Iris pigment epithelial cell (primary cell): Measurements from ENCODE around the gene LTC4S.
A peak's percentile ranks its signal among the peaks of the same experiment; 100 is the strongest.
"Not testable (repeated sequence)": the region's sequence is repeated elsewhere in the genome, so short reads cannot be mapped to it uniquely, and the experiment has no call there.

ENCODE experiments used
- DNase-seq: peaks from one replicate; pipeline ENCODE4 v3.0.0-alpha.2; 2011; ENCODE audit warnings: low read depth

Gene LTC4S, protein sequence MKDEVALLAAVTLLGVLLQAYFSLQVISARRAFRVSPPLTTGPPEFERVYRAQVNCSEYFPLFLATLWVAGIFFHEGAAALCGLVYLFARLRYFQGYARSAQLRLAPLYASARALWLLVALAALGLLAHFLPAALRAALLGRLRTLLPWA

DNA sequence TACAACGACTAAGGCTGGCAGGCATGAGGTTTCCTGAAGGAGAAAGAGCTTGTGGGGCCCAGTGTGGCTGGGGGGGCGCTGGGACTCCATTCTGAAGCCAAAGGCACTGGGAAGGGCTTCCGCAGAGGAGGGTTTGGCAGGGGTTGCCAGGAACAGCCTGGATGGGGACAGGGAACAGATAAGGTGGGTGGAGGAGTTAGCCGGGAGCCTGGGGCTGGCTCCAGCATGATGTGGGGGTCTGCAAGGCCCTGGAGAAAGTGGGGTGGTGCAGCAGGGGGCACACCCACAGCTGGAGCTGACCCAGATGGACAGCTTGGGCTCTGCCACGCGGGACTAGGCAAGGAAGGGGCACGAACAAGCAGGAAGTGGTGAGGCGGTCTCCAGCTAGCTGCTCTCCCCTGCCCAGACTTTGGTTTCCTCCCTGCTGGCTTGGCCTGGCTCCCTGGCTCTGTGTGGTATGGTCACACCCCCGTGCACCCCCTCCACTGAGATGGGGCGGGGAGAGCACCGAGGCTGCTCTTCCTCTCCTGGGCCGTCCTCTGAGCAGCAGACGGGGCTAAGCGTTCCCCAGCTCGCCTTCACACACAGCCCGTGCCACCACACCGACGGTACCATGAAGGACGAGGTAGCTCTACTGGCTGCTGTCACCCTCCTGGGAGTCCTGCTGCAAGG is at the start of gene LTC4S:
Gene LTC4S, plus strand, starts transcription at position 519 of the 672 bp plus-strand sequence. Its CDS starts 95 bp downstream, at position 614.
- DNase-seq = peak; percentile 36

DNA sequence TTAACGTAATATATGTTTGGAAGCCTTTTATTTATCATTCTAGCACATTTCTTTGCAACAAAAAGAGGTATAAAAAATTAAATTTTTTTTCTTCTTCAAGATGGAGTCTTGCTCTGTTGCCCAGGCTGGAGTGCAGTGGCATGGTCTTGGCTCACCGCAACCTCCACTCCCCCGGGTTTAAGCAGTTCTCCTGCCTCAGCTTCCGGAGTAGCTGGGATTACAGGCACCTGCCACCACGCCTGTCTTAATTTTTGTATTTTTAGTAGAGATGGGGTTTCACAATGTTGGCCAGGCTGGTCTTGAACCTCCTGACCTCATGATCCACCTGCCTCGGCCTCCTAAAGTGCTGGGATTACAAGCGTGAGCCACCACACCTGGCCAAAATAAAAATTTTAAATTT is 49.7 kb upstream of the LTC4S start:
- DNase-seq = not testable (repeated sequence)

DNA sequence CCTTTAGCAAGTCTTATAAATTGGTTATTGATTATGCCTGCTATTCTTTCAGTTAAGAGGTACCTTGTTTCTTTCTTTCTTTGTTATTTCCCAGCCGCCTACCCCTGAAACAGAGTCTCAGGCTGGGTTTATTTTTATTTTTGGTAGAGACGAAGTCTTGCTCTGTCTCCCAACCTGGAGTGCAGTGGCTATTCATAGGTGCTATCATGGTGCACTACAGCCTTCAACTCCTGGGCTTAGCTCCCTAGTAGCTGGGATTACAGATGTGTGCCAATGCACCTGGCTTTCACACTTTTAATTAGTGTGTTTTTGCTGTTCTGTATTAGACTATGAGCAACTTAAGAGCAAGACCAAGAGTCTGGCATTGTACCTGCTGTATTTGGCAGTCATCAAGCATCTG is 46.9 kb upstream of the LTC4S start:
- DNase-seq = no peak

DNA sequence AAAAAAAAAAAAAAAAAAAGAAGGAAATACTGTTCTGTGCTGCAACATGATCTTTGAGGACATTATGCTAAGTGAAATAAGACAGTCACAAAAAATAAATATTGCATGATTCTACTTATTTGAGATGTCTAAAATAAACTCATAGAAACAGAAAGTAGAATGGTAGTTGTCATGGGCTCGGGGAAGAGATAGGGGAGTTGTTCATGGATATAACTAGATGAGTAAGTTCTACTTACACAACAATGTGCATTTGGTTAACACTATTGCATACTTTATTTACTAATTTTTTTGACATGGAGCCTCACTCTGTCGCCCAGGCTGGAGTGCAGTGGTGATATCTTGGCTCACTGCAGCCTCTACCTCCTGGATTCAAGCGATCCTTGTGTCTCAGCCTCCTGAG is 46.0 kb upstream of the LTC4S start:
- DNase-seq = peak; percentile 41

DNA sequence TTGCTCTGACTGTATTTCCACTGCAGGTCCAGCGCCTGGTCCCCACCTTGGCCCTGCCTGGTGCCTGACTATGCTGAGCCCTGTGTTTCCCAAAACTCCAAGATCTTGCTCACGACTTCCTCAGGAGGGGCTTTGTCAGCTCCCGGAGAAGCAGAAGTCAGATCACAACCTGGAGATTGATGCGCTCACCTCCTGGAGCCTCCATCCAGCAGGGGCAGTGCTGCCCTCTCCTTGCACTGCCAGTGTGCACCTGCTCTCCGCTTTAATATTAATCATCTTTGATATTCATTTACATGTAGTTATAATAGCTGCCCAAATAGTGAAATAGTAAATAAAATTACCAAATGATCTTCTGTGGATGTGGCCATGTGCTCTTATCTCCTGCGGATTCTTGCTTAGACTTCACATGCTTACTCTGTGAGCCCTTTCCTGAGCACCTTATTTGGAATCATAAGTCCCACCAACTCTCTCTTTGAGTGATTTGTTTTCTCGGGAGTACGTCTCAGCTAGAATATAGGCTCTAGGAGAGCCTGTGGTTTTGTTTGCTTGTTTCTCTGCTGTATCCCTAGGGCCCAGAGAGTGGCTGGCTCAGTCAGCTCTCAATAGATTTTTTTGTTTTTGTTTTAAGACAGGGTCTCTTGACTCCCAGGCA is 43.8 kb upstream of the LTC4S start:
- DNase-seq = no peak

DNA sequence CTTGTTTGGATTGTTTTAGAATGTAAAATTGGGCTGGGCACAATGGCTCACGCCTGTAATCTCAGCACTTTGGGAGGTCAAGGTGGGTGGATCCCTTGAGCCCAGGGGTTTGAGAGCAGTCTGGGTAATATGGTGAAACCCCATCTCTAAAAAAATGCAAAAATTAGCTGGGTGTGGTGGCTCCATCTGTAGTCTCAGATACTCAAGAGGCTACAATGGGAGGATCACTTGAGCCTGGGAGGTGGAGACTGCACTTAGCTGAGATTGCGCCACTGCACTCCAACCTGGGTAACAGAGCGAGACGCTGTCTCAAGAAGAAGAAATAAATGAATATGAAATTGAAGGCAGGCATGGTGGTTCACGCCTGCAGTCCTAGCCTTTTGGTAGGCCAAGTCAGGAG is 39.8 kb upstream of the LTC4S start:
- no peak for DNase-seq

DNA sequence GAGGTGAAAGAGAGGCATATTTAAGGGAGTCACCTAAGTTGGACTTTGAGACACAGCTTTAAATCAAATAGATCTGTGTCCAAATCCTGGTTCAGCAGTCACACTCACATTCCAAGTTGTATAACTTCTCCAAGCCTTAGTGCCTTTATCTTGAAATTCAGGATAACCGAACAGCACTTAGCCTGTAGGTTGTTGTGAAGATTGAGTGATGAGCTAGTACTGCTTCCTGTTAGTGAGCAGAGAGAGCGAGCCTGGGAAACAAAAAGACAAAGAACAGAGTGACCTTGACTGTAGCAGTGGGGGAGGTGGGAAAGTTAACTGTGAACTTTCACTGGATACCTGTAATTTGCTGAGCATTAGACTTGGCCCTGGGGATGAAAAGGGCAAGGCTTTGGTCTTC is 38.8 kb upstream of the LTC4S start:
- DNase-seq = peak; percentile 61

DNA sequence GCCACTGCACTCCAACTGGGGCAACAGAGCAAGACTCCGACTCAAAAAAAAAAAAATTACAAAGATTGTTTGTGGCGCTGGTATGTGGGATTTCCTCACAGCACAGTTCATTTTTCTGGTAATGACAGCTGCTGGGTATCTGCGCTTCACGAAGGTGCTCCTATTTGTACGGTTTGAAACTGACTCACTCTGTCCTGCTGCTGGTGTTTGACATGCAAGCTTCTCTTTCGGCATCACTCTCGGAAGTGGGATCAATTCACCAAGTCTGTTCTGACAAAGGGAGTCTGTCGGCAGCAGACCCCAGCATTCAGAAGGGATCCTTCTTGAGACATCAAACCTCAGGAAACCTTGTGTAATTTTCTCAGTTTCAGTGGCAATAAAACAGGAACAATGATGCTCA is 34.8 kb upstream of the LTC4S start:
- no peak for DNase-seq

DNA sequence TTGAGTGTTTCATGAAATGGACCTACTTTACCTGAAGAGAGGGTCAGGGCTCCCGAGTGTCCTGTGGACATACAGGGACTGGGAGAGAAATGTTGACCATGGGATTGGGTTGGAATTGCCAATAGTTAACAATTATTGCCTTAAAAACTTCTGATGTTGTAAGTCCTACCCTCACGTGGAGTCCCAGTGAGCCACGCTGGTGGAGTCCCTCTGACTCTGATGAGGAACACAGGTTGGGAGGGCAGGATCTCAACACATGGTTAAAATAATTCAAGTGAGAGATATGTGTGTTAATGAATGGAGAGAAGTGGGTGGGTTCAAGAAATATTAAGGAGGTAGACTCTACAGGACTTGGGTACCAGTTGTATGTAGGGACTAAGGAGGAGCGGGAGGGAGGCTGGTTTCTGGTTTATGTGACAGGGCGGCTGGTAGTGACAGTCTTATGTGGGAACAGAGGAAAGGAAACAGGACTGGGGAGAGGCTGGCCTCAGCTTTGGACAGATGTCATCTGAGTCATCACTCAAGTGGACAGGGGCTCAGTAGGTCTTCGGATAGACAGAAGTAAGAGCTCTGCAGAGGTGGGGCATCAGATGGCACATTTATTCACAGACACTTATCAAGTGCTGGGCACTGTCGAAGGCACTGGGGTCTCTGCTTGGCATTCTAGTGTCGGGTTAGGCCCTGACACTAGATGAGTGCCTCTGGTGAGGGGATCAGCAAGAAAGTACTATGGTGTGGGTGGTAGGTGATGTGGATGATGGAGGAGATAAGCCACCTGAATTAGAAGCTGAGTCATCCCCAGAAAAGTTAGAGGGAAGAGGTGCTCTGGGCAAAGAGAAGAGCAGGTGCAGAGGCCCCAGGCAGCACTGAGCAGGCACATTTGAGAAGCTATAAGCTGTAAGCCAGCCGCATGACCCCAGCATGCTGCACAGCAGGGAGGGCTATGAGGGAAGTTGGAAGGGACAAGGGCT is 33.9 kb upstream of the LTC4S start:
- DNase-seq = no peak

DNA sequence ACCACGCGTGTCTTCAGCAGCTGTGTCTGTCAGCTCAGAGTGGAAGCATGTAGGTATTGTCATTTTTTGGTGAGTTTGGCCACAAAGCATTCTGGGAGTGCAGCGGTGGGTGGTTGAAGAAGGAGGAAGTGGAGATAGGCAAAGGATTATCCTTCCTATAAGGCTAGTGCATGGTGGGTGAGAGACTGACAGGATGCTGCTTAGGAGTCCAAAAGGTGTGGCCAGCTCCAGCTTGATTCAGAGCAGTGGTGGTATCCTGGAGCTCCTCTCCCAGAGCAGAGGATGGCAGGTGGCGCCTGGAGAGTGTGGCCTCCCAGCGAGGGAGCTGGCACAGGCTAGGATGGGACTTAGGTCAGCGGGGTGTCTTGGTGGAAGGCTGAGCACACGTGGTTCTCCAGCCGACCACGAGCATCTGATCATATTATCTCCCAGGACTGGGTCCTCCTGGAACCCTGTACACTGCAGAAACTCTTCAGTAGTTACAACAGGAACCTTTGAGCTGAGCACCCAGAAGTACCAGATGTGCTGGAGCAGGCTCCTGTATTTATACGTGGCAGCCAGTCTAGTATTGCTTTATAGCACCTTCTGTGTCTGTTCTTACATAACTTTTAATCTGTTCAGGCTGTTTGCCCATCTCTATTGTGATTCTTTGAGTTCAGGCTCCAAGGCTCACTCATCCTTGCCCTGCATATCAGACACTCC is 31.6 kb upstream of the LTC4S start:
- DNase-seq = peak; percentile 51

DNA sequence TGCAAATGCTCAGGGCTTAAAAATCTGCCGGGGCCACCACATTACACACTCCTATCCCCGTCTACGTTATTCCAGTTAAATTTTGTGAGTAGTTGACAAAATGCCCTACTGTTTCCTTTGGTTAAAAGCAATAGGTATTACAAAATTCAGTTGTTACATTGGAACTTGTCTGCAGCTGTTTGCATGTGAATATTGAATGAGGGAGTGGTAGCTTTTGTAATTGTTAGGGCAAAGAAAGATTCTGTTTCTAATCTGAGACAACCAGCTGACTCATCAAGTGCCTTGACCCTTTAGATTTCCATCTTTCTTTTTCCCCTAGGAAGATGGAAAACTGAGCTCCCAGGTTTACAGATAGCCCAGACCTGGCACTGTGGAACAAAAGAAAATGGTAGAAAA is 31.0 kb upstream of the LTC4S start:
- DNase-seq = peak; percentile 43

DNA sequence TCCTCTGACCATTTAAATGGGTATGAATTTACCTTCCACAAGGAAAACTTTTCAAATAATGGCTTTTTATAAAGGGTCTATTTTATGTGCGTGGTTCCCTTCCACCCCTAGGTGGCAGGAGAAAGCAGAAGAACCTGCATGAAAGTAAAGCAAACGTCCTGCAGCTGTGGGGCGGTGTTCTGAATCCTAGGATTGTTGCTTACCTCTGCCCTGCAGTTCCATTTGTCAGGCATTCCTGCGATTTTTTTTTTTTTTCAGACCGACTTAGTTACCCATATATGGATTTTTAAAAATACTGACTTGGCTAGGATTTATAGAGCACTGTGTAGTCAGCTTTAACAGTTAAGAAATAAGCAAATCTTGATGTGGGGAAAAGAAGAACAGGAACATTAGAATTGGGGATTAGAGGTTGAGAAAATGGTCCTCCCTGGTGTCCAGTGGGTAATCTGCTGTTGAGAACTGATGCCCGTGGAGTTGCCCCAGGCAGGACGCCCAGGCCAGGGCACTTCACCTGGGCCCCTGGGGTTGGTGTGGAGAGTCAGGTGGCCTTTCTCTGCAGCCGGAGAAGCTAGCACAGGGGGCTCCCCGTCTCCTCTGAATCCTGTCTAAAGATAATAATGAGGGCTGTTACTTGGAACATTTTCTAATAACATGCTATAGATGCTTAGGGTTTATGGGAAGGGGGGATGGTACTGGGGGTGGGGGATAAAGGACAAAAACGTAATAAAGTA is 30.4 kb upstream of the LTC4S start:
- peak; percentile 82 for DNase-seq

DNA sequence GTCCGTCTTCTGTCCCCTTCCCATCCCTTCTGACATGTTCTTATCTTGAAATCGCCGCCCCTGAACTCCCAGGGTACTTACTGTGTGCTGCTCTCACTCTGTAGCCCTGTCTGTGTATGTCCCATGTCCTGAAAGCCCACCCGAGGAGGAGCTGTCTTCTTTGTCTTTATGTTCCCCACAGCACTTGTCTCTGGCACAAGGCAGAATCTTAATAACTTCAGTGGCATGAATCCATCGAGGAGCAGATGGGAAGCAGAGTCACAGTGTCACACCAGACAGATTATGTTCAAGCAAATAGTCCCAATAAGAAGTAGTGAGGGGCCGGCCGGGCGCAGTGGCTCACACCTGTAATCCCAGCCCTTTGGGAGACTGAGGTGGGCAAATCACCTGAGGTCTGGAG is 29.7 kb upstream of the LTC4S start:
- DNase-seq = no peak

DNA sequence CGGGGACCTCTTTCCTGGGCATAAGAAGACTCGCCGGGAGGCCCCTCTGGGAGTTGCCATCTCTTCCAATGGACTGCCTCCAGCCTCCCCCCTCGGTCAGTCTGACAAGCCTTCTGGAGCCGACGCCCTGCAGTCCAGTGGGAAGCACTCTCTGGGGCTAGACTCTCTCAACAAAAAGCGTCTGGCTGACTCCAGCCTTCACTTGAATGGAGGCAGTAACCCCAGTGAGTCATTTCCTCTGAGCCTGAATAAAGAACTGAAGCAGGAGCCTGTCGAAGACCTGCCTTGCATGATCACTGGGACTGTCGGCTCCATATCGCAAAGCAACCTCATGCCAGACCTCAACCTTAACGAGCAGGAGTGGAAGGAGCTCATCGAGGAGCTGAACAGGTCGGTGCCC is 28.4 kb upstream of the LTC4S start:
- DNase-seq = peak; percentile 93

DNA sequence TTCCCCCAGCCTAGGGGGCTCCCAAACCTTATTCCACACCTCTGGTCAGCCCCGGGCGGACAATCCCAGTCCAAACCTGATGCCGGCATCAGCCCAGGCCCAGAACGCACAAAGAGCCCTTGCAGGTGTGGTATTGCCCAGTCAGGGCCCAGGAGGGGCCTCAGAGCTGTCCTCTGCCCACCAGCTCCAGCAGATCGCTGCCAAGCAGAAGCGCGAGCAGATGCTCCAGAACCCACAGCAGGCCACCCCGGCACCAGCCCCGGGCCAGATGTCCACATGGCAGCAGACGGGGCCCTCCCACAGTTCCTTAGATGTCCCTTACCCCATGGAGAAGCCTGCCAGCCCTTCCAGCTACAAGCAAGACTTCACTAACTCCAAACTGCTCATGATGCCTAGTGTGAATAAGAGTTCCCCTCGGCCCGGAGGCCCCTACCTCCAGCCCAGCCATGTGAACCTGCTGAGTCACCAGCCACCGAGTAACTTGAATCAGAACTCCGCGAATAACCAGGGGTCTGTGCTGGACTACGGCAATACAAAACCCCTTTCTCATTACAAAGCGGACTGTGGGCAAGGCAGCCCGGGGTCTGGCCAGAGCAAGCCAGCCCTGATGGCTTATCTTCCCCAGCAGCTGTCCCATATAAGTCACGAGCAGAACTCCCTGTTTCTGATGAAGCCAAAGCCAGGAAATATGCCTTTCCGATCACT is 27.6 kb upstream of the LTC4S start:
- peak; percentile 79 for DNase-seq

DNA sequence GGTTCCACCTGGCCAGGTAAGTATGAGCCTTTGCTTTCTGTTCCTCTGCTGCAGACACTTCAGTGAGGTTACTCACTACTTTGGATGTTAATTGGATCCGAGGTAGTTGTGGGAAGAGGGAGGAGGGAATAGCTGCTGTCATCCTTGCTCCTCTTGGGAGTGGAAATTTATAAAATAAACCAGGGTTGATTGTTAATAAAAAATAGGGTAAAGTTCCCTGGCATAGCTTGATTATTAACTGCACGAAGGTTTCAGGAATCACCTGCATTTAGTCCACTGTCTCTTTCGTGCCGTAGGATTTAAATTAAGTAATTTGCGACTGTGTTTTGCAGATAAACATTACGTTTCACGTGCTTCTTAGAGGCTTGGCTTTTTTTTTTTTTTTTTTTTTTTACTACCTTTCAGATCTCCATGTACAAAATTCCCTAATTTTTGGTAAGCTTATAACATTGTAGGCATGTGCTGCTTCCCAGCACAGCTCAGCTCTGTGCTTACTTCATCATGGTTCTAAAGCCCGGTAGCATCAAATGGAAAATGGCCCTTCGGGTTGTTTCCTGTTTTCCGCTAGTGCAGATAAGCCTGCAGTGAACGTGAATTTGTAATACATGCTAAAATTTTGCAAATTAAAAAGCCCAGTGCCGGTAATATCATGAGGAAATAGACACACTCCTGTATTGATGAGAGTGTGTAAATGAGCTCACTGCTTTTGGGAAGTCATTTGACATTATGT is 26.9 kb upstream of the LTC4S start:
- DNase-seq = no peak

DNA sequence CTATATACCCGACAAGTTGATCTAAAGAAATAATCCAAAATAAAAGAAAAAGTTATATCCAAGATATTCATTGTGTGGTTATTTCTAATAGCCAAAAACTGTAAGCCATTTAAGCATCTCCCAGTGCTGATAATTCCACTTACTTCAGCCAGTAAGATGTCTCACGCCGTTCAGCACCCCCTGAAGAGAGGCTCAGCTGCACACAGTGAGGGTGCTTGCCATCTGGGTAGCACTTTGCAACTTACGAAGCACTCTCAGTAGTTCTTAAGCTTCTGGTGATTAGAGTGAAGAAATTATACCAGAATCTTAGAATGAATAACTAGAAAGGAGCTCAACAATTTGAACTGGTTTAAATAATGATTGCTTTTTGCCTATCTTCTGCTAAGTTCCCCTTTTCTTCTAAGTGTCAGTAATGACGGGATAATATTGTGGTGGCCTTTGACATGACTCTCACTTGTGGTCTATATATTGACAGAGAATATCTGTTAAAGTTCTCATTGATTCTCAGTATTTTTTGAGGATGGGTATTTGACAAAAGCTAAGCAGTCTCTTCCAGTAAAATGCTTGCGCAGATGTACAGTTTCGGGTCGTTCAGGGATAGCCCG is 26.2 kb upstream of the LTC4S start:
- DNase-seq = no peak

DNA sequence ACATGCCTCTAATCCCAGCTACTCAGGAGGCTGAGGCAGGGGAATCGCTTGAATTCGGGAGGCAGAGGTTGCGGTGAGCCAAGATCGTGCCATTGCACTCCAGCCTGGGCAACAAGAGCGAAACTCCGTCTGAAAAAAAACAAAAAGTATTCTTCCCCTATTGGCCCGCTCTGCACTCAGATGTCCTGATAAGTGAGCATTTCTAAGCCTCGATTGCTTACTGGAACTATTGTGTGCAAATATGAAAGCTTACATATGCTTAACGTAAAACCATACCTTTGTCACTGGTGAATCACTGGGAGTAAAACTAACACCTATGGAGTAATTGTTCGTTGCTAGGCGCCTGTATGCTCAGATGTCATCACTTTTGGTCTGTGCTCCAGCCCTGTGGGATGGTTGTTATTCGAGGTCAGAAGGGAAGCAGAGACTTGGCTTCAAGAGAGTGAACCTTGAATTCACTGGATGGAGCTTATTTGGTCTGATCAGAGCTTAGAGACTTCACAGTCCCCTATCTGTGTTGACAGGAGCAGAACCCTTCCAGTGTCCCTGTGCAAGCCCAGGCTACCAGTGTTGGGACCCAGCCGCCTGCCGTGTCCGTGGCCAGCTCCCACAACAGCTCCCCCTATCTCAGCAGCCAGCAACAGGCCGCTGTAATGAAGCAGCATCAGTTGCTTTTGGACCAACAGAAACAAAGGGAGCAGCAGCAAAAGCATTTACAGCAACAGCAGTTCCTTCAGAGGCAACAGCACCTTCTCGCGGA is 25.3 kb upstream of the LTC4S start:
- no peak for DNase-seq

DNA sequence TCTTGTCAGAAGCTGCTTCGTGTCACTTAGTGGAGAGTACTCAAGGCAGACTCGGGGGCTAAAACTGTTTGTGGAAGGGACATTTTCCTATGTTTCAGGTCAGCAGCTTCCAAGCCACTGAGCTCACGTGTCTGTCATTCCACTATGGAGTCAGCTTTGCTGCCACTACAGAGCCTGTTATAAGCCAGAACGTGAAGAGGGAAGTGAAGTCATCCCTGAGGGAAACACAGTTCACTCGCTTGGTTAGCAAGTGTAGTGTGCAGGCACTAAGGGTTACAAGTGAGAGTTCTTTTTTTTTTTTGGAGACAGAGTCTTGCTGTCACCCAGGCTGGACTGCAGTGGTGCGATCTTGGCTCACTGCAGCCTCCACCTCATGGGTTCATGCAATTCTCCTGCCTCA is 24.5 kb upstream of the LTC4S start:
- DNase-seq = no peak
